HepG2 (cell line): ENCODE data around the gene SDCCAG8. TPM values are rescaled to one million over a fixed set of nuclear protein-coding genes. Genes with fewer than 3 reads are reported as not detected.

Experiments used
- ATAC-seq: fragments of 200-7000 bp; cut with Tn5 transposase; 3 replicates; pipeline ENCODE4 v1.9.1; 2020; ENCODE audit warnings: mild to moderate bottlenecking, moderate library complexity
- BruUV-seq: library from RNA; stranded (reverse); fragments of 400-500 nt; replicated peaks from 2 replicates; lab custom pipeline; 2021; lab: Mats Ljungman, UMichigan
- CTCF ChIA-PET: fragments of 300-600 bp; formaldehyde crosslinking; extraction: SDS; loops from one replicate; lab custom pipeline; 2021; ENCODE audit warnings: low total read pairs, inconsistent platforms, low intra/inter-chr PET ratio; lab: Yijun Ruan, JAX
- POLR2A ChIA-PET: fragments of 350-600 bp; sonication (Branson Sonifier 250); formaldehyde crosslinking; loops from one replicate; lab custom pipeline; 2020; ENCODE audit warnings: antibody characterized with exemption, inconsistent platforms; lab: Yijun Ruan, JAX
- DNase-seq: peaks from one replicate; pipeline ENCODE4 v3.0.0-alpha.2; 2015; ENCODE audit warnings: low spot score
- FAIRE-seq: peaks from 3 replicates; lab custom pipeline; 2011; peaks lifted over from hg19 to GRCh38; lab: Jason Lieb, UNC
- H2AFZ ChIP-seq: one replicate; pipeline ENCODE4 v1.6.1; 2011; ENCODE audit warnings: low read length, inconsistent platforms
- H3K27ac ChIP-seq: fragments of 300-600 bp; 3 replicates; pipeline ENCODE4 v1.8.0; 2011; ENCODE audit warnings: mixed run types, mild to moderate bottlenecking, mixed read lengths, low read length, inconsistent platforms; ENCODE audit not compliant: insufficient read depth; ENCODE audit errors: extremely low read length
- H3K27me3 ChIP-seq, 2 experiments: fragments of 200-600 bp in 1 of 2; 2 replicates in 1 of 2; 3 replicates in 1 of 2; pipeline versions ENCODE4 v1.6.0 to v1.8.0; 2011; ENCODE audit warnings: low read length in 2 of 2, mild to moderate bottlenecking in 2 of 2, moderate library complexity in 2 of 2, inconsistent platforms in 1 of 2; ENCODE audit not compliant: insufficient read depth in 2 of 2, control insufficient read depth in 1 of 2
- H3K36me3 ChIP-seq, 2 experiments: fragments of 200-600 bp in 1 of 2; replicated peaks in 1 of 2; 2 replicates in 1 of 2; 3 replicates in 1 of 2; pipeline versions ENCODE4 v1.5.1 to v1.8.0; 2011; ENCODE audit warnings: low read length in 2 of 2, inconsistent platforms in 1 of 2; ENCODE audit not compliant: insufficient read depth in 2 of 2, control insufficient read depth in 1 of 2
- H3K4me1 ChIP-seq: 2 replicates; pipeline ENCODE4 v1.5.1; 2012; ENCODE audit warnings: low read length, inconsistent platforms; ENCODE audit not compliant: insufficient read depth
- H3K4me2 ChIP-seq: 2 replicates; pipeline ENCODE4 v1.6.0; 2011; ENCODE audit warnings: low read depth, low read length, inconsistent platforms
- H3K4me3 ChIP-seq, 3 experiments: fragments of 200-600 bp in 1 of 3; sonication (generic), shearing (Covaris generic) in 1 of 3; replicated peaks in 1 of 3; 2 replicates each; pipeline ENCODE4 v1.5.1; 2011 to 2016; ENCODE audit warnings: low read length in 3 of 3, inconsistent platforms in 2 of 3, low read depth in 2 of 3, mild to moderate bottlenecking in 2 of 3, control low read depth in 1 of 3, mixed read lengths in 1 of 3; ENCODE audit not compliant: insufficient read depth in 1 of 3
- H3K79me2 ChIP-seq: one replicate; pipeline ENCODE4 v1.6.1; 2011; ENCODE audit warnings: low read length, inconsistent platforms; ENCODE audit not compliant: insufficient read depth
- H3K9ac ChIP-seq: 2 replicates; pipeline ENCODE4 v1.6.0; 2011; ENCODE audit warnings: mild to moderate bottlenecking, low read depth, low read length, inconsistent platforms; ENCODE audit not compliant: insufficient read depth
- H3K9me3 ChIP-seq: 2 replicates; pipeline ENCODE4 v1.5.1; 2012; ENCODE audit warnings: mild to moderate bottlenecking, low read length
- H4K20me1 ChIP-seq: 2 replicates; pipeline ENCODE4 v1.6.0; 2011; ENCODE audit warnings: inconsistent platforms, mild to moderate bottlenecking, low read length, moderate library complexity; ENCODE audit not compliant: insufficient read depth
- HOXD1 ChIP-seq: sonication (generic); formaldehyde crosslinking; IDR thresholded peaks from 2 replicates; pipeline ENCODE4 v1.5.0; 2020; ENCODE audit warnings: missing genetic modification reagents
- KMT2B ChIP-seq: IDR thresholded peaks from 2 replicates; pipeline ENCODE4 v1.6.1; 2016; ENCODE audit warnings: missing genetic modification reagents, missing compliant biosample characterization
- MAFK ChIP-seq, 2 experiments: IDR thresholded peaks in 1 of 2; conservative IDR thresholded peaks in 1 of 2; 2 replicates each; pipeline ENCODE4 v1.6.1; 2011; ENCODE audit warnings: improper control_type of control experiment in 2 of 2, low read length in 2 of 2
- MEIS1 ChIP-seq: sonication (generic); formaldehyde crosslinking; IDR thresholded peaks from 2 replicates; pipeline ENCODE4 v1.9.0; 2021; ENCODE audit warnings: mild to moderate bottlenecking, missing genetic modification reagents, moderate library complexity, borderline replicate concordance
- NFATC3 ChIP-seq: sonication (generic); formaldehyde crosslinking; IDR thresholded peaks from 2 replicates; pipeline ENCODE4 v1.5.1; 2020; ENCODE audit warnings: mild to moderate bottlenecking, missing genetic modification reagents
- NFE2 ChIP-seq: sonication (generic); formaldehyde crosslinking; IDR thresholded peaks from 2 replicates; pipeline ENCODE4 v1.4.0; 2020; ENCODE audit warnings: missing genetic modification reagents
- RARA ChIP-seq: IDR thresholded peaks from 2 replicates; pipeline ENCODE4 v1.6.1; 2016; ENCODE audit warnings: missing genetic modification reagents, missing compliant biosample characterization
- SPEN ChIP-seq: sonication (generic); formaldehyde crosslinking; IDR thresholded peaks from 2 replicates; pipeline ENCODE4 v1.5.1; 2020; ENCODE audit warnings: low read depth, mild to moderate bottlenecking, missing genetic modification reagents
- SRSF1 ChIP-seq: fragments of 200-400 bp; formaldehyde crosslinking; optimal IDR thresholded peaks from 2 replicates; pipeline ENCODE3; 2017; ENCODE audit warnings: mild to moderate bottlenecking, low read depth, low read length, moderate library complexity
- ZIK1 ChIP-seq: sonication (generic); formaldehyde crosslinking; IDR thresholded peaks from 2 replicates; pipeline ENCODE4 v1.5.0; 2020; ENCODE audit warnings: mild to moderate bottlenecking, low read depth, missing genetic modification reagents, borderline replicate concordance
- ZNF138 ChIP-seq: sonication (generic); formaldehyde crosslinking; IDR thresholded peaks from 2 replicates; pipeline ENCODE4 v1.5.0; 2020; ENCODE audit warnings: mild to moderate bottlenecking, low read depth, missing genetic modification reagents
- ZNF224 ChIP-seq: sonication (generic); formaldehyde crosslinking; IDR thresholded peaks from 2 replicates; pipeline ENCODE4 v1.5.0; 2020; ENCODE audit warnings: mild to moderate bottlenecking, missing genetic modification reagents
- ZNF230 ChIP-seq: sonication (generic); formaldehyde crosslinking; IDR thresholded peaks from 2 replicates; pipeline ENCODE4 v1.4.0; 2020; ENCODE audit warnings: mild to moderate bottlenecking, missing genetic modification reagents
- ZNF513 ChIP-seq: sonication (generic); formaldehyde crosslinking; conservative IDR thresholded peaks from 2 replicates; pipeline ENCODE4 v1.5.0; 2020; ENCODE audit warnings: missing genetic modification reagents
- ZNF607 ChIP-seq: sonication (generic); formaldehyde crosslinking; IDR thresholded peaks from 2 replicates; pipeline ENCODE4 v1.5.1; 2020; ENCODE audit warnings: missing genetic modification reagents, mild to moderate bottlenecking, borderline replicate concordance
- ZNF784 ChIP-seq: sonication (generic); formaldehyde crosslinking; IDR thresholded peaks from 2 replicates; pipeline ENCODE4 v1.5.1; 2020; ENCODE audit warnings: missing genetic modification reagents, mild to moderate bottlenecking, borderline replicate concordance
- WGBS: methylation state at CpG from one replicate; pipeline ENCODE4 v1.1.6; 2017; ENCODE audit warnings: low lambda C conversion rate; 5-methylcytosine and 5-hydroxymethylcytosine counted together
- in situ Hi-C: cut with HindIII; loops from 2 replicates; pipeline ENCODE4 v1.10.0; 2017; ENCODE audit warnings: low pct_unique_long_range_greater_than_20kb; ENCODE audit not compliant: extremely low pct_ligation_motif_present
- intact Hi-C: fragments of 100-400 bp; cut with micrococcal nuclease; formaldehyde crosslinking; loops from one replicate; pipeline ENCODE4 v1.10.0; 2022; ENCODE audit not compliant: unreplicated experiment
- polyA plus RNA-seq, 8 experiments: library from polyadenylated mRNA; depleted of rRNA in 3 of 8; stranded (reverse) in 7 of 8; unstranded in 1 of 8; fragments of >200 nt; fragmentation: Illumina TruSeq in 4 of 8; extraction: Trizol in 4 of 8; gene quantifications; 2 replicates each; pipeline versions ENCODE4 v1.2.1 to v1.2.3, GENCODE V29; 2011 to 2016; ENCODE audit warnings: low read depth in 4 of 8, missing spikeins in 1 of 8, mixed read lengths in 1 of 8; ENCODE audit not compliant: insufficient read depth in 1 of 8
- total RNA-seq, 5 experiments: library from RNA; depleted of rRNA; stranded (reverse); fragments of >200 nt; fragmentation: Illumina TruSeq; extraction: Trizol; gene quantifications; 2 replicates each; pipeline ENCODE4 v1.2.3, GENCODE V29; 2016; ENCODE audit warnings: low read depth in 1 of 5
- TF ChIP-seq, protein P1 (sequence below): sonication (generic); formaldehyde crosslinking; IDR thresholded peaks from 2 replicates; pipeline ENCODE4 v1.5.0; 2020; ENCODE audit warnings: missing genetic modification reagents, mild to moderate bottlenecking, borderline replicate concordance

The SDCCAG8 gene
- total and polyA plus RNA-seq, 2 of the 13 experiments (the other 11 are each of a cell fraction or from before 2014, with no cell fraction given) = 9.5 to 13.4 TPM

DNA sequence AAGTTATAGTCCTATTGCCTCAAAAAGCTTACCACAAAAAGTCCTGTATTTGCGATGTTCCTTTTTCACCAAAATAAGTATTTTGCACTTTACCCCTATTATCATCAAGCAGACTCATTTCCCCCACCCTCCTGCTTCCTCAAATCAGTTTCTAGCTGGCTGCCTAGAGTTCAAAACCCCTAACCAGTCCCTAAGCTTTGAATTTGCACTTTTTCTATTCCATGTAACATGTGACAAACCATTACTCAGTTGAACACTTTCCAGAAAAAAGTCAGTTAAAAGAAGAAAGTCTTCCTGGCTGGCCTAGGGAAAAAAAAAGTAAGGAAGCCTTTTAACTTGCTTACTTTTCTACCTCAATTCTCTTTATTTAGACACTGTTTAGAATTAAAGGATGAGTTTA lies 8.9 kb upstream of the SDCCAG8 start:
- Histone ChIP-seq H3K9me3 (no peaks in the 10 kb centered on the region), H3K27ac (no peak overlapping the region), H3K36me3 (no peaks in the 10 kb centered on the region; a peak in 2 of 5 replicates), H3K9ac (no peak overlapping the region), H3K27me3 (no peaks in the 10 kb centered on the region), H3K4me2 (no peak overlapping the region), H3K4me1 (peaks cover 22% of the 10 kb centered on the region), H3K4me3 (no peak overlapping the region), H2AFZ (no peak overlapping the region), H4K20me1 (peaks cover 4% of the 10 kb centered on the region), H3K79me2 (peaks cover 83% of the 10 kb centered on the region)
- intact Hi-C loops = no loop called here
- TF ChIP-seq ZNF138 (CRISPR knock-in tag) = no peak
- no peak for TF ChIP-seq ZNF607 (CRISPR knock-in tag)
- TF ChIP-seq ZNF784 (CRISPR knock-in tag) = no peak
- TF ChIP-seq ZIK1 (CRISPR knock-in tag) = no peak
- no peak for TF ChIP-seq ZNF230 (CRISPR knock-in tag)
- no TSS peak for BruUV-seq
- POLR2A ChIA-PET = interaction anchor here (1.8 kb wide), 1 partner anchor 9 kb away, joined by 4 read pairs; the partner anchor contains the start of genes CEP170 and SDCCAG8
- CTCF ChIA-PET = no interaction called here
- no peak for ATAC-seq
- DNase-seq = no peak
- 97% methylated on average over 1 of the region's 1 CpG for WGBS
- in situ Hi-C loops = no loop called here
- FAIRE-seq = no peak

DNA sequence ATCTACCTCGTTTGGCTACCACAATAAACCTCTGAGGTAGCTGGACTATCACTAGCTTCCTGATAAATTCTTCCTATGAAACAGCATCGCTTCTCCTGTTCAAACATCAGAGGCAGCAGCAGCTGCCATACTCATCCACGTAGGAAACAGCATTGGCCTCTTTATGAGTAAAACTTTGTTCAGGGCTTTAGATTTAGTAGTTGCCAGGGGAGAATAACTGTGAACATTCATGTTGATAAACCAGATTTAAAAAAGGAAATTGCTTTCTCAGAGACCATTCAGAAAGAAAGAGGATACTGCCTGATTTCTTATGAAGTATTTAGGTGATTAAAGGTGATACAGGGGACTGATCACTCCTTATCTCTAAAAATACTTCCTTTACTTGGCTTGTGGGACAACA lies 7.9 kb upstream of the SDCCAG8 start:
- BruUV-seq = no TSS peak
- peaks cover 29% of the 10 kb centered on the region for H3K4me1 ChIP-seq
- DNase-seq (no peak), ATAC-seq (no peak), FAIRE-seq (no peak)
- in situ Hi-C loops (no loop called here), intact Hi-C loops (no loop called here)
- H3K4me2 ChIP-seq = no peak overlapping the region
- CTCF ChIA-PET = no interaction called here
- H3K27ac ChIP-seq = no peak overlapping the region
- no peak overlapping the region for H2AFZ ChIP-seq
- no peak overlapping the region for H3K4me3 ChIP-seq
- H4K20me1 ChIP-seq = peaks cover 4% of the 10 kb centered on the region
- peaks cover 86% of the 10 kb centered on the region for H3K79me2 ChIP-seq
- no peaks in the 10 kb centered on the region for H3K27me3 ChIP-seq
- H3K9me3 ChIP-seq = no peaks in the 10 kb centered on the region
- no peak overlapping the region for H3K9ac ChIP-seq
- no peaks in the 10 kb centered on the region; a peak in 2 of 5 replicates for H3K36me3 ChIP-seq
- WGBS = 96% methylated on average over 3 of the region's 3 CpGs
- POLR2A ChIA-PET = no interaction called here
- TF ChIP-seq KMT2B (CRISPR knock-in tag) = no peak
- no peak for TF ChIP-seq NFE2 (CRISPR knock-in tag)
- TF ChIP-seq MEIS1 (CRISPR knock-in tag) = no peak
- TF ChIP-seq SPEN (CRISPR knock-in tag) = no peak
- no peak for TF ChIP-seq ZNF513 (CRISPR knock-in tag)
- no peak for TF ChIP-seq ZNF224 (CRISPR knock-in tag)
- TF ChIP-seq RARA (CRISPR knock-in tag) = no peak
- TF ChIP-seq NFATC3 (CRISPR knock-in tag) = no peak
- TF ChIP-seq, protein P1, sequence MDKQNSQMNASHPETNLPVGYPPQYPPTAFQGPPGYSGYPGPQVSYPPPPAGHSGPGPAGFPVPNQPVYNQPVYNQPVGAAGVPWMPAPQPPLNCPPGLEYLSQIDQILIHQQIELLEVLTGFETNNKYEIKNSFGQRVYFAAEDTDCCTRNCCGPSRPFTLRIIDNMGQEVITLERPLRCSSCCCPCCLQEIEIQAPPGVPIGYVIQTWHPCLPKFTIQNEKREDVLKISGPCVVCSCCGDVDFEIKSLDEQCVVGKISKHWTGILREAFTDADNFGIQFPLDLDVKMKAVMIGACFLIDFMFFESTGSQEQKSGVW = no peak
- no peak for TF ChIP-seq MAFK (conservative IDR thresholded peaks at IDR 0.05 in 1 of 2, IDR thresholded peaks at IDR 0.05 in 1 of 2; ENCODE audit: low read length in 2 of 2)
- no peak for TF ChIP-seq HOXD1 (CRISPR knock-in tag)
- TF ChIP-seq SRSF1 = no peak
